CD8-positive, alpha-beta memory T cell (primary cell): Measurements from ENCODE around the gene TMEM53. TPM values are rescaled to one million over a fixed set of nuclear protein-coding genes. Genes with fewer than 3 reads are reported as not detected.

Source experiments
- CTCF ChIA-PET: fragments of 350-600 bp; sonication (Branson Sonifier 250); formaldehyde crosslinking; loops from one replicate; lab custom pipeline; 2021; ENCODE audit warnings: antibody characterized with exemption; lab: Charles Lee
- POLR2A ChIA-PET: fragments of 350-600 bp; sonication (Branson Sonifier 250); formaldehyde crosslinking; loops from one replicate; lab custom pipeline; 2021; ENCODE audit warnings: antibody characterized with exemption; lab: Charles Lee
- DNase-seq, 5 donors: peaks; one replicate each; pipeline versions ENCODE4 v3.0.0 to v3.0.0-alpha.2; 2020 to 2022; ENCODE audit warnings: mixed read lengths in 1 of 5
- H3K27ac ChIP-seq: one replicate; pipeline ENCODE4 v1.7.0; 2013; ENCODE audit warnings: low read depth, mild to moderate bottlenecking, low read length, moderate library complexity
- H3K27me3 ChIP-seq: 2 replicates; pipeline ENCODE4 v1.7.0; 2013; ENCODE audit warnings: low read length, mild to moderate bottlenecking; ENCODE audit not compliant: insufficient read depth, poor library complexity, severe bottlenecking
- H3K36me3 ChIP-seq: 2 replicates; pipeline ENCODE4 v1.7.0; 2013; ENCODE audit warnings: mild to moderate bottlenecking, low read length, moderate library complexity; ENCODE audit not compliant: insufficient read depth
- H3K4me1 ChIP-seq: 2 replicates; pipeline ENCODE4 v1.7.0; 2013; ENCODE audit warnings: mild to moderate bottlenecking, low read length, moderate library complexity; ENCODE audit not compliant: insufficient read depth
- H3K4me3 ChIP-seq: 2 replicates; pipeline ENCODE4 v1.7.0; 2013; ENCODE audit warnings: mild to moderate bottlenecking, low read length
- H3K9me3 ChIP-seq: 2 replicates; pipeline ENCODE4 v1.7.0; 2013; ENCODE audit warnings: mild to moderate bottlenecking, low read length
- H3K27ac Mint-ChIP-seq, 8 donors: one replicate each; pipeline ENCODE4 v1.8.0; 2020 to 2021; ENCODE audit warnings: mixed read lengths in 8 of 8, mild to moderate bottlenecking in 6 of 8, inconsistent platforms in 3 of 8, moderate library complexity in 3 of 8
- H3K27me3 Mint-ChIP-seq, 2 donors: one replicate each; pipeline ENCODE4 v1.8.0; 2020 to 2021; ENCODE audit warnings: mixed read lengths in 2 of 2, mild to moderate bottlenecking in 1 of 2, moderate library complexity in 1 of 2
- H3K36me3 Mint-ChIP-seq, 3 donors: one replicate each; pipeline ENCODE4 v1.8.0; 2020 to 2021; ENCODE audit warnings: mixed read lengths in 3 of 3, inconsistent platforms in 1 of 3, mild to moderate bottlenecking in 1 of 3
- H3K4me1 Mint-ChIP-seq, 3 donors: one replicate each; pipeline ENCODE4 v1.8.0; 2020 to 2021; ENCODE audit warnings: mixed read lengths in 3 of 3, inconsistent platforms in 1 of 3, mild to moderate bottlenecking in 1 of 3
- H3K4me3 Mint-ChIP-seq, 7 donors: one replicate each; pipeline ENCODE4 v1.8.0; 2020 to 2021; ENCODE audit warnings: mixed read lengths in 7 of 7, mild to moderate bottlenecking in 6 of 7, moderate library complexity in 4 of 7, inconsistent platforms in 2 of 7
- H3K9me3 Mint-ChIP-seq, 5 donors: one replicate each; pipeline ENCODE4 v1.8.0; 2020 to 2022; ENCODE audit warnings: mixed read lengths in 5 of 5, mild to moderate bottlenecking in 3 of 5, moderate library complexity in 2 of 5, inconsistent platforms in 1 of 5
- polyA plus RNA-seq: library from polyadenylated mRNA; unstranded; fragments of 300-500 nt; fragmentation: Illumina TruSeq; gene quantifications from one replicate; pipeline ENCODE4 v1.2.3, GENCODE V29; 2021
- total RNA-seq, 2 experiments: library from RNA; stranded (reverse); gene quantifications; one replicate each; pipeline ENCODE4 v1.2.3, GENCODE V29; 2021

Gene TMEM53
- total and polyA plus RNA-seq, 3 experiments from 2014 or later, result 2.3 to 7.1 (median 2.5) TPM

DNA sequence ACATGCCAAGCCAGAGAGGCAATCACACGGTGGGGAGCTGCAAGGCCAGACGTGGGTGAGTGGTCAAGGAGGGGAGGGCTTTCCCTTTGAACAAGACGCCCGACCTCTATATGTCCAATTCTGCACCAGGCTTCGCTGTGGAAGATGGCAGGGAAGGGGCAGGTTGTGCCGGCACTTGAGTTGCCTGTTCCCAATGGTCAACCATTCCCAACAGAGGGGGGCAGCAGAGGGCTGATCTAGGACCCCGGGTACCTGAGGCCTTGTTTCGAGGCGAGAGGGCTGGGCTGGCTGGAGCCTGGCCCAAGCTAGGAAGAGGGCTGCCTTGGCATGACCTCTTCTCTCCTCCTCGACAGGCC, 64.9 kb downstream of the TMEM53 start:
- POLR2A ChIA-PET, result no interaction called here

DNA sequence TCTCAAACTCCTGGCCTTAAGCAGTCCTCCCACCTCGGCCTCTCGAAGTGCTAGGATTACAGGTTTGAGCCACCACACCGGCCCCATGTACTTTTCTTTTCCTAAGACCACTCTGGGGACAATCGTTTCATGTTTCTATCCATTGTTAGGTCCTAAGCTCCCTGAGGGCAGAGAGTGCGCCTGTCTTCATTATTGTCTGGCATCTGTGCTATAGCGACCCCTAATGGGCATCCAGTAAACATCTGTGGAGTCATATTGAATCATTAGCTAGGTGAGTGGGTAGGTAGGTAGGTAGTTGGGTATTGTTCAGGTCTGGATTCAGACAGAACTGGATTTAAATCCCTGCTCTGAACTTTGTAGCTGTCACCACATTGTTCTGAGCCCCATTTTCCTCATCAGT, 66.1 kb downstream of the TMEM53 start:
- Histone ChIP-seq H3K36me3 (no peaks in the 10 kb centered on the region), H3K9me3 (no peaks in the 10 kb centered on the region), H3K4me1 (no peaks in the 10 kb centered on the region), H3K4me3 (no peak overlapping the region), H3K27me3 (no peaks in the 10 kb centered on the region), H3K27ac (no peak overlapping the region)
- no peak for DNase-seq
- no peak overlapping the region for H3K4me3 Mint-ChIP-seq
- ChIA-PET CTCF (interaction anchor here (1.0 to 5.4 kb wide), 2 partner anchors 11 to 44 kb away, joined by 3 to 42 read pairs; no protein-coding TSS in a partner anchor), POLR2A (no interaction called here)
- no peaks in the 10 kb centered on the region for H3K36me3 Mint-ChIP-seq
- H3K4me1 Mint-ChIP-seq, result no peaks in the 10 kb centered on the region
- H3K9me3 Mint-ChIP-seq, result no peaks in the 10 kb centered on the region
- H3K27me3 Mint-ChIP-seq, result peaks cover 6 to 13% of the 10 kb centered on the region in 2 donors
- peak overlapping the region in 1 of 8 donors; percentile 14 for H3K27ac Mint-ChIP-seq

More for the DNA sequence above, 64.9 kb downstream of the TMEM53 start:
- Histone ChIP-seq H3K4me3 (no peak overlapping the region), H3K27me3 (no peaks in the 10 kb centered on the region), H3K9me3 (no peaks in the 10 kb centered on the region), H3K4me1 (no peaks in the 10 kb centered on the region), H3K27ac (no peak overlapping the region), H3K36me3 (no peaks in the 10 kb centered on the region)
- peaks cover 6 to 13% of the 10 kb centered on the region in 2 donors for H3K27me3 Mint-ChIP-seq
- DNase-seq, result peak in 4 of 5 donors; percentile 4 to 56 (median 24)
- H3K36me3 Mint-ChIP-seq, result no peaks in the 10 kb centered on the region
- CTCF ChIA-PET, result interaction anchor here (1.2 to 5.4 kb wide), 4 partner anchors 10 to 43 kb away, joined by 3 to 42 read pairs (median 7); no protein-coding TSS in a partner anchor
- no peak overlapping the region for H3K4me3 Mint-ChIP-seq
- H3K4me1 Mint-ChIP-seq, result no peaks in the 10 kb centered on the region
- H3K27ac Mint-ChIP-seq, result no peak overlapping the region
- no peaks in the 10 kb centered on the region for H3K9me3 Mint-ChIP-seq

DNA sequence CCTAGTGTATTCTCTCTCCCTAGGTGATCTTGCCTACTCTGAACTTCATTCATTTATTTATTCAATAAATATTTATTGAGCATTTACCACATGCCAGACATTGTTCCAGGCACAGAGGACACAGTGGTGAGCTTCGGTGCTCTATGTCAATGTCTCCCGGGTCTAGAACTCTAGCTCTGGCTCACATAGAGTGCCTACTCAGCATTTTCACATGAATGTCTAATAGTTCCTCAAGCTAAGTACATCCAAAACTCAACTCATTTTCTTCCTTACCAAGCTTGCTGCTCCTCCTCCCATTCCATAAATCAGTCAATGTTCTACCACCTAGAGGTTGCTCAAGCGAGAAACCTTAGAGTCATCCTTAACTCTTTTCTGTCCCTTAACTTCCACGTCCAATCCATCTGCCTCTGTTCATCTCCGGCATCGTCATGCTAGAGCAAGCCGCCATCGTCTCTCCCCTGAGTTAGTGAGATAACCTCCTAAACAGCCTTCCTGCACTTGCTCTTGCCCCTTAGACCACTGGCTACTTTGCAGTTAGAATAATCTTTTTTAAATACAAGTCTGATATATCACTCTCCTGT, 67.5 kb downstream of the TMEM53 start:
- no peak for DNase-seq
- Mint-ChIP-seq H3K27me3 (peaks cover 6 to 12% of the 10 kb centered on the region in 2 donors), H3K9me3 (no peaks in the 10 kb centered on the region), H3K4me1 (no peaks in the 10 kb centered on the region), H3K27ac (peak overlapping the region in 1 of 8 donors; percentile 10), H3K4me3 (no peak overlapping the region), H3K36me3 (no peaks in the 10 kb centered on the region)
- H3K36me3 ChIP-seq, result no peaks in the 10 kb centered on the region
- CTCF ChIA-PET, result interaction anchor here (1.0 kb wide), 1 partner anchor 12 kb away, joined by 3 read pairs; no protein-coding TSS in a partner anchor
- H3K27me3 ChIP-seq, result no peaks in the 10 kb centered on the region
- no peaks in the 10 kb centered on the region for H3K4me1 ChIP-seq
- POLR2A ChIA-PET, result no interaction called here
- H3K4me3 ChIP-seq, result no peak overlapping the region
- H3K9me3 ChIP-seq, result no peaks in the 10 kb centered on the region
- H3K27ac ChIP-seq, result no peak overlapping the region

DNA sequence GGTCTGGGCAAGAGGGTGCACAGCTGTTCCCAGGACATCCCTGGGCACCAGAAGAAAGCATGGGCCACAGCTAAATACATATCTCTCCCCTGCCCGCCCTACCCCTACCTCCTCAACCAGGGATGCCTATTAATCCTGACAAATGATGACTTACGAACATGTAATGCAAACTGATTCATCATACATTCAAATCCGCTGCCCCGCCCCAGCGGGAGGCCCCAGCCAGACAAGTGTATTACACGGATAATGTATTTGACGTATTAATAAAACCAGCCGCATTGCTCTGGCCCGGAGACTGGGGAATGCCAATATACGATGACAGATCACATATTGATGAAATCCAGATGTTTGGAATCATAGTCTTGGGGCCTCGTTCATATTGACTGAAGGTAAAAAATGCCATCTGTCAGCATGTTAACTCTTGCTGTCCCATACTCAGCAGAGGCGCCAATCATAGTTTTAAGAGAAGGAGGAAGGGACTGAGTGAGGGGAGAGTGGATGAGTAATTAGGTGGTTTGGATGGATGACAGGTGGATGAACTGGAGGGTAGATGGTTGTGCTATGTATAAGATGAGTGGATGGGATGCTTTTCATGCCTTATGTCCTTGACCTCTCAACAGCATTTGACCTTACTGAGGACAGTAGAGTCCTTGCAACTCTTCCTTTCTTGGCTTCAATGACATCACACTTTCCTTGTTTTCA, 68.2 kb downstream of the TMEM53 start:
- Histone ChIP-seq H3K9me3 (no peaks in the 10 kb centered on the region), H3K27ac (no peak overlapping the region), H3K4me3 (no peak overlapping the region), H3K27me3 (no peaks in the 10 kb centered on the region), H3K36me3 (no peaks in the 10 kb centered on the region), H3K4me1 (no peaks in the 10 kb centered on the region)
- Mint-ChIP-seq H3K27me3 (peaks cover 6 to 10% of the 10 kb centered on the region in 2 donors), H3K4me1 (no peaks in the 10 kb centered on the region), H3K27ac (no peak overlapping the region), H3K36me3 (no peaks in the 10 kb centered on the region), H3K4me3 (no peak overlapping the region), H3K9me3 (no peaks in the 10 kb centered on the region)
- DNase-seq, result no peak
- CTCF ChIA-PET, result interaction anchor here (1.0 kb wide), 1 partner anchor 11 kb away, joined by 3 read pairs; no protein-coding TSS in a partner anchor
- POLR2A ChIA-PET, result no interaction called here

DNA sequence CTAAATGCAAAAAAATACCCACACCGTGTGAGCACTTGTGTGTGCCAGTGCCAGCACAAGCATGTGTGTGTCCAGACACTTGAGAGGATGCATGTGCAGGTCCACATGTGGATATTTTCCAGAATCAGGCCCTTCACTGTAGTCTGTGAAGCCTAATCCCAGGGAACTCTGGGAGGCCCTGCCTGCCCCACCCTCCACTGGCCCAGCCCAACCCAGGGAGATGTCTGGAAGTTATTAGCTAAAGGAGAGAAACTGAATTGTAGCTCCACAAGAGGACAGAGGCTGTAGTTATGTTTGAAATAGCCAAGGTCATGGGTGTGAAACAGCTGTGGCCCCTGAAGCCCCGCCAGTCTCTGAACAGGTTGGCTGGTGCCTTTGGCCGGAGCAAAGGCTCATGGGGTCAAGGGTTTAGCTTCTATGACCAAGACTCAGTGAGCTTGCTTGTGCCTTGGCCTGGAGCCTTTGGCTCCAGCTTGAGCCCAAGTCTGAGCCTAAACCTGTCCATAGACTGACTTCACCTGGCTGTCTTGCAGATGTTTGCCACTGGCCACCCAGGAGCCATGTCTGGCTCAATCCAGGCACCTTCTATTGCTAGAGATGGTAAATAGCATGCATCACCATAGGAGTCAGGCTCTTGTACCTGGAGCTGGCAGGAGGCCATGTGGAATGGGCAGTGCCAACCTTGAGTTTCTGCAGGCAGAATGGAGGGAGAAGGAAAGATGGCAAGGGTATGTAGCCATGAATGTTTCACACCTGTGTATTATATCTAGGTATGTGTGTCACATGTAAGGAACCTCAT, 69.9 kb downstream of the TMEM53 start:
- H3K4me1 Mint-ChIP-seq, result no peaks in the 10 kb centered on the region
- Histone ChIP-seq H3K27ac (no peak overlapping the region), H3K27me3 (no peaks in the 10 kb centered on the region), H3K36me3 (no peaks in the 10 kb centered on the region), H3K9me3 (no peaks in the 10 kb centered on the region), H3K4me1 (no peaks in the 10 kb centered on the region), H3K4me3 (no peak overlapping the region)
- no peaks in the 10 kb centered on the region for H3K9me3 Mint-ChIP-seq
- peaks cover 6 to 10% of the 10 kb centered on the region in 2 donors for H3K27me3 Mint-ChIP-seq
- H3K36me3 Mint-ChIP-seq, result no peaks in the 10 kb centered on the region
- H3K27ac Mint-ChIP-seq, result no peak overlapping the region
- CTCF ChIA-PET, result interaction anchor here (1.5 to 1.7 kb wide), 2 partner anchors 9 to 48 kb away, joined by 5 read pairs; no protein-coding TSS in a partner anchor
- POLR2A ChIA-PET, result no interaction called here
- H3K4me3 Mint-ChIP-seq, result no peak overlapping the region
- DNase-seq, result no peak

DNA sequence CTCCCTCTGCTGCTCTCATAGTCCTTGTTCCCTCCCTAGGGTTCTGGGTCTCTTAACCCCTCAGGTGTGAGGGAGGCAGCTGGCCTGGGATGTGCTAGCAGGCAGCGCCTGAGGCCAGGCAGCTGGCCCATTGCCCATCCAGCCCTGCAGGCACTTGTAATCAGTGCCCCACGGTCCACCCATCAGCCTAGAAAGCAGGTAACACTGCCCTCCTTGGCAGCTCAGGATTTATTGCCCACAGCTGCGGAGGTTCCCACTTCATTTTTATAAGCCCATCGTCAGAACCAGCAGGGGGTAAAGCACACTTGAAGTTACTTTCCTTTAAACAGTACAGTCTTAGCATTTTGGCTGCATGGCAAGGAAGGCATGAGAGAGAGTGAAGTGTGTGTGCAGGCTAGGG, 70.6 kb downstream of the TMEM53 start:
- H3K9me3 ChIP-seq, result no peaks in the 10 kb centered on the region
- Mint-ChIP-seq H3K4me3 (no peak overlapping the region), H3K27ac (no peak overlapping the region), H3K4me1 (no peaks in the 10 kb centered on the region), H3K27me3 (peaks cover 6% of the 10 kb centered on the region in 2 donors), H3K36me3 (no peaks in the 10 kb centered on the region), H3K9me3 (no peaks in the 10 kb centered on the region)
- CTCF ChIA-PET, result interaction anchor here (0.6 to 1.7 kb wide), 3 partner anchors 9 to 48 kb away, joined by 3 to 5 read pairs (median 5); no protein-coding TSS in a partner anchor
- no peak overlapping the region for H3K27ac ChIP-seq
- no peak for DNase-seq
- H3K4me3 ChIP-seq, result no peak overlapping the region
- H3K27me3 ChIP-seq, result no peaks in the 10 kb centered on the region
- POLR2A ChIA-PET, result no interaction called here
- H3K4me1 ChIP-seq, result no peaks in the 10 kb centered on the region
- H3K36me3 ChIP-seq, result no peaks in the 10 kb centered on the region
